CMK (cell line): ENCODE data around the gene SLC6A9.
A peak's percentile ranks its signal among the peaks of the same experiment; 100 is the strongest.

Source experiments
- DNase-seq: peaks from one replicate; pipeline ENCODE4 v3.0.0-alpha.2; 2010; ENCODE audit warnings: low read depth

Gene SLC6A9

DNA sequence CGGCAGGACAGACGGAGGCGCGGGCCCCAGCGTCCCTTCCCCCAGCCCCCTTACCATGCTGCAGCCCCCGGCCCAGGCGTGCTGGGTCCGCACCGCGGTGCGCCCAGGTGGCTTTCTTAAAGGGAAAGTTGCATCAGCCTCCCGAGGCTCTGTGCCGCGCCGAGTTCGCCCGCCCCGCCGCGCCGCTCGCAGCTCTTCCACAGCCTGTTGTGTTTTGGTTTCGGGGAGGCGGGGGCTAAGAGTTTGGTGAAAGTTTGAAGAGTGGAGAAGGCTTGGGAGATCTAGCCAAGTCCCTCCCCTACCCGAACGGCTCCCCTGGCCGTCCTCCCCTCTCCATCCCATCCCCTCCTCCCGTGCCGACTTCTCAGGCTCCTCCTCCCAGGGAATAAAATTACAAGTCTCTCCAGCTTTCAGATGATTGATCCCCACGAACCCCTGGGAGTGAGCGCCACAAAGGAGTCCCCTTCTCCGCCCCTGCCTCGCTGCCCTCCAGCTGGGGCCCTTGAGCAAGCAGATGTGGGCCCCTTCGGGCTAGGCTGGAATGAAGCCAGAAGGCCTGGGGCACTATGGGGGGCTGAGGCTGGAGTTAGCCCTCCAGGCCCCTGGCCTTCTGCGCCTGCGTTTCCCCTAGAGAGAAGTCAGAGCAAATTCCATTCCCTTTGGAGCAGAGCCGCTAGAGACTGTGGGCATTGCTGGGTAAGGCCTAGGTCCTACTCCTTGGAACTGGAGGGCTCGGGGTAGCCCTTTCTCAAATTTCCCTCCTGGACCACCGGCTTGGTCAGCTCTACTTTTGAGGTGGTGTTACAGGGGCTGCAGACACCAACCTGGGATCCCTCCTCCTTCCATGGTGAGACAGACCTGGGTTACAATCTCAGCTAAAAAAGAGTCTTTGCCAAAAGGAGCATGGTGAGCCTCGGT, at the start of gene SLC6A9:
TSS of gene SLC6A9 (minus strand) at position 211 of the 918 bp plus-strand sequence. CDS start 7,185 bp downstream, outside the sequence.
- no peak for DNase-seq

DNA sequence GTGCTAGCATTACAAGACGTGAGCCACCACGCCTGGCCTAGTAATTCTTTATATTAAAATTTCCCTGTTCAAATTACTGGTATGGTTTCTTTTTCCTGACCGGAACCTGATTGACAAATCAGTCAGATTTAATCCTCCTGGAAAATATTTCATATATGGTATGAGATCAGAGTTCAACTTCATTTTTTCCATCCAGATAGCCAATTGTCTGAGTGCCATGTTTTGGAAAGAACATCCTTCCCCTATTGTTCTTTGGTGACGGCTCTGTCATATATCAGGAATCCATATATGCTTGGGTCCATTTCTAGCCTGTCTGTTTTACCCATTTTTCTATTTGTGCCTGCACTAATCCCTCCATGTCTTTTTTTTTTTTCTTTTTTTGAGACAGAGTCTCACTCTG, 48.3 kb upstream of the SLC6A9 start:
- no peak for DNase-seq

GRCh38 chr1:44078104-44078503, 46.8 kb upstream of the SLC6A9 start:
- no peak for DNase-seq

DNA sequence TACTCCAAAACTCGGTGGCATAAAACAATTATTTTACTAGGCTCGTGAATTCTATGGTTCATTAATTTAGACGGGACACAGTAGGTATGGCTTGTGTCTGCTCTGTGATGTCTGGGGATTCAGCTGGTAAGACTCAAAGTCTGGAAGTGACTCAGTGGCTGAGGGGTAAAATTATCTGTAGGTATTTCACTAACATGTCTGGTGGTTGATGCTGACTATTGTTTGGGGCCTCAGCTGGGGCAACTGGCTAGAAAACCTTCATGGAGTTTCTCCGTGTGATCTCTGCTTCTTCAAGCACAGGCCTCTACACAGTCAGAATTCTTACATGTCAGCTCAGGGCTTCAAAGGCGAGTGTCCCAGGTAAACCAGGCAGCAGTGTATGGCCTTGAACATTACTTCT, 46.2 kb upstream of the SLC6A9 start:
- no peak for DNase-seq

GRCh38 chr1:44076066-44076465, 44.8 kb upstream of the SLC6A9 start:
- no peak for DNase-seq

DNA sequence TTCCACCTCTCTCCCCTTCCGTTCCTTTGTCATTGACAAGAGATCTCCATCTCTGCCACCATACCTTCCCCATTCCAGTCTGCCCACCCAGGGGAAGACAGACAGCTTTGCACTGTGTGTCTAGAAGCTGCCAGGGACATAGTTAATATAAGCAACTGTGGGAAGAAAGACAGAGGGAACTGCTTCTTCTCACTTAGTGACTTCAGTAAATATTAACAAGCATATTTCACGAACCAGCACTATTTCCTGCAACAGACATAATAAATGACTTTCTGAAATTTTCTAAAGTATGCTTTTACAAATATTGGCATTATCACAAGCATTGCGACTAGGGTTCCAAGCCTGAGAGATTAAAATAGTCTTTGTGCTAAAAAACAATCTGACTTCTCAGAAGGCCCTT, 43.2 kb upstream of the SLC6A9 start:
- DNase-seq: no peak

DNA sequence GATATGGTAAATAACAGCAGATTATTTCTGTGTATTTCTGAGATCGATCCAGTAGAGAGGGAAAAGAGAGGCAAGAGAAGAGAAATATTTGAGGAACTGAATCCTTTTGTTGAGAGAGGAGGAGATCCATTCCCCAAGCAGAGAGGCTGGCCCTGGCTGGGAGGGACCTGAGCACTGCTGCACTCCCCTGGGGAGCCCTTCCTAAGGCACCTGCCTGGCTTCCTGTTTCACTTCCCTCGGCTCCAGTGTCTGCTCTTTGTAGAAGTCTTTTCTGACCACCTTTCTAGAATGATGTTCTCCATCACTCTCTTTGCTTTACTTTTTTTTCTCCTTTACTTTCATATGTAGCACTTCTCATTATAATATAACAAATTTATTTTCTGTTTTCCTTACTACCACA, 42.3 kb upstream of the SLC6A9 start:
- no peak for DNase-seq

DNA sequence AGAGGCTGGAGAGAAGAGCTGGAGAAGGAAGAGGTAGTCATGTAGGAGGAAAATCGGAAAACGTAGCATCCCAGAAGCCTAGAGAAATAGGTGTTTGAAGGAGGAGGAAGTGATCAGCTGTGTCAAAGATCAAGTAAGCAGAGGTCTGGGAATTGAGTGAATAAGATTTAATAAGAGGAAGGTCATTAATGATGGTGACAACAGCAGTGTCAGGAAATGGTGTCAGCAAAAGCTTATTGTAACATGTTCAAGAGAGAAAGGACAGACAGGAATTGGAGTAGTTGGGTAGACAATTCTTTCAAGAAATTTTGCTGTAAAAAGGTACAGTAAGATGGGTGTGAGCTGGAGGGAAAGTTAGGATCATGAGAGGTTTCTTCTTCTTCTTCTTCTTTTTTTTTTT, 41.6 kb upstream of the SLC6A9 start:
- no peak for DNase-seq

GRCh38 chr1:44072204-44072603, 40.9 kb upstream of the SLC6A9 start:
- DNase-seq: no peak

GRCh38 chr1:44071461-44071860, 40.2 kb upstream of the SLC6A9 start:
- DNase-seq: no peak

DNA sequence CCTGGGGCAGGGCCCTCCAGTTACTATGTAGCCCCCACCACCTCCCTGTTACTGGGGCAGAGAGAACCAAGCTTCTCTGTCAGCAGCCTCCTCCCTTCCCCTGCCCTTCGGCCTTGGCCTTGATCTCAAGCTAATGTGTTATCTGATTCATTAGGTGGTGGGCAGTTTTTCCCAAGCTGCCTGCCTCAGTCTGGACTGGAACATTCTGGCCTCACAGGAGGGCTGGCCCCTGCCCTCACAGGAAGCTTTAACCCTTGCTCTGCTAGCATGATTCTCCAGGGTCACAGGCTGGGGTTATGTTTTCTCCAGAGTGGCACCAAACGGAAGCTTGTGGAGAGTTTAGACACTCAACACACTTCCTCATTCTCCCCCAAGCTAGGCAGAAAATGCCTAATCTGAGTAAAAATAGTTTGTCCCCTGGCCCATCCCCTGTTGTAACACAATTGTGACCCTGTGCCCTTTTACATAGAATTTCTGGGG, 37.2 kb upstream of the SLC6A9 start:
- peak; percentile 88 for DNase-seq

DNA sequence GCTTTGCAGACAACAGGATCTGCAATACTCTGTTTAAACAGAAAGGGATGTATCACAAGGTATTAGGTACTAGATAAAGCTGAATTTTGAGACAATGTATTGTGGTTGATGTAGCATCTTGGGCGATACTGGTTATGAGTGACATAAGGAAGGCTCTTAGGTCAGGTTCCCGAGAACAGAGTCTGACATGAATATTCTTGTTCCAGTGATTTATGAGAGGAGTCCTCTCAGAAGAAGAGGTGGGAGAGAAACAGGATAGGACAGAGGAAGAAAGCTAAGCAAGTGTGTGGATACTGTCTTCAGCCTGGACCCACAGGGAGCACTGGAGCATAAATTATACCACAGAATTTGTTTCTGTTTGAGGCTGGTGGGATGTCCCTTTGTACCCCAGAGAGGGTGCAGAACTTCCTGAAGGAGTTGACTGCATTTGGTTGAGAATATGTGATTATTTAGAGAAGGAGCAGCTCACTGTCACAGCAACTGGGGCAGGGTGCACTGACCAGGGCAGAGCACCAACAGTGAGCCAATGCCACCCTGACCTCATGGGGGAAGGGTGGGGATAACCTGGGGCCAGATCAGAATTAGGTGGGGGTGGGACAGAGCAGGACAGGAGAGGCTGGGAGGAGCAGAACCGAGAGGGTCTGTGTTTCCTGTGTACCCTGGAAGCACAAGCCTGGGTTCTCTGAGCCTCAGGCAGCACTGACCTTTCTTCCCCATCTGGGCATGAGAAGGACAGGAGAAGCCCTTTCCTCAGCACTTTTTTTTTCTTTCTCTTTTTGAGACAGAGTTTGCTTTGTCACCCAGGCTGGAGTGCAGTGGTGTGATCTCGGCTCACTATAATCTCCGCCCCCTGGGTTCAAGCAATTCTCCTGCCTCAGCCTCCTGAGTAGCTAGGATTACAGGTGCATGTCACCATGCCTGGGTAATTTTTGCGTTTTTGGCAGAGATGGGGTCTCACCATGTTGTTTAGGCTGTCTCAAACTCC, 36.3 kb upstream of the SLC6A9 start:
- no peak for DNase-seq

DNA sequence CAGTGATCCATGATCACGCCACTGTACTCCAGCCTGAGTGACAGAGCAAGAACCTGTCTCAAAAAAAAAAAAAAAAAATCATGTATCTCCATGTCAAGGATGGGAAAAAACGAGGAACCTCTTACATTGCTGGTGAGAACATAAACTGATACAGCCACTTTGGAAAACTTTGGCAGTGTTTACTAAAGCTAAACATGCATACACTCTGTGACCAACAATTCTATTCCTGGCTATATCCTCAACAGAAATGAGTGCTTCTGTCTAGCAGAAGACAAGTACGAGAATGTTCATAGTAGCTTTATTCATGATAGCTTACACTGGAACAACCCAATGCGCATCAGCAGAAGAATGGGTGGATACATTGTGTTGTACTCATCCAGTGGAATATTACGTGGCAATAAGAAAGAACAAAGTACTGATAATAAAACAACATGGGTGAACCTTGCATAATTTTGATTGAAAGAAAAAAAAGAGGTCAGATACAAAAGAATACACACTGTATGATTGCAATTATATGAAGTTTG, 31.5 kb upstream of the SLC6A9 start:
- DNase-seq: no peak

DNA sequence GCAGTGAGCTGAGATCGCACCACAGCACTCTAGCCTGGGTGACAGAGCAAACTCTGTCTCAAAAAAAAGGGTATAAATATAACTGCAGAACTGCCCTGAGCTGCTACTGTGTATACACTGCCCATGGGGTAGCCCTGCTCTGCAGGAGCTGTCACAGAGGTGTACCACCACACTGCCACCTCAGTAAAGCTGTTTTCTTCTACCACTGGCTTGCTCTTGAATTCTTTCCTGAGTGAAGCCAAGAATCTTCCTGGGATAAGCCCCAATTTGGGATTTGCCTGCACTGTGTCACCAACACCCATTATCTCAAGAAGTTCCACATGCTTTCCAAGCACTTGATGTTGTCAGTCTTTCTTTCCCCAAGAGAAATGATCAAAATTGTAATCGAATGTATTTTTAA, 30.6 kb upstream of the SLC6A9 start:
- no peak for DNase-seq

- no peak for DNase-seq
Measured at GRCh38 chr1:44060830-44061267, 29.6 kb upstream of the SLC6A9 start.

GRCh38 chr1:44059664-44060355, 28.5 kb upstream of the SLC6A9 start:
- DNase-seq: no peak

GRCh38 chr1:44059212-44059611, 27.9 kb upstream of the SLC6A9 start:
- no peak for DNase-seq

- no peak for DNase-seq
Measured at GRCh38 chr1:44057293-44057692, 26.0 kb upstream of the SLC6A9 start.

- no peak for DNase-seq
Measured at GRCh38 chr1:44053394-44053793, 22.1 kb upstream of the SLC6A9 start.

DNA sequence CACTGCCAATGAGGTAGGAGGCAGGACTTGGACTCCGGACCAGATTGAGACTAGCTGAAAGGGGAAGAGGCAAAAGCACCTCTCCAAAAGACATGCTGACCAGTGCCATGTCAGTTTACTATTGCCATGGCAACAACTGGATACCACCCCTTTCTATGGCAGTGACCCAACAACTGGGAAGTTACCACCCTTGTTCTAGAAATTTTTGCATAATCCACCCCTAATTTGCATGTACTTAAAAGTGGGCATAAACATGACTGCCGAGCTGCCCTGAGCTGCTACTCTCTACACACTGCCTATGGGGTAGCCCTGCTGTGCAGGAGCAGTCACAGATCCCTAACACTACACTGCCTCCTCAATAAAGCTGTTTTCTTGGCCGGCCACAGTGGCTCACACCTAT, 19.0 kb upstream of the SLC6A9 start:
- no peak for DNase-seq

GRCh38 chr1:44049839-44050238, 18.6 kb upstream of the SLC6A9 start:
- DNase-seq: no peak
